ENCODE data around the gene RRP1B.

DNA sequence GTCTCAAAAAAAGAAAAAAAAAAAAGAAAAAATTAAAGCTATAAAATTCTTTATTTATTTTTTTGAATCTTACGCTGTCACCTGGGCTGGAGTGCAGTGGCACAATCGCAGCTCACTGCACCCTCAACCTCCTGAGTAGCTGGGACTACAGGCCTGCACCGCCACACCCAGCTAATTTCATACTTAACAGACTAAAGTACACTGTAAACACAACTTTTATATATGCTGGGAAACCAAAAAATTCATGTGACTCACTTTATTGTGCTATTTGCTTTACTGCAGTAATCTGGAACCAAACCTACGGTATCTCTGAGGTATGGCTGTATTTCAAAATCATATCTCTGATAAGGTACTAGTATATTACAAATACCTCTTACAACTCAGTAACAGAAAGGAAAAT lies 40.4 kb upstream of the RRP1B start:
- TF ChIP-seq, protein P1, sequence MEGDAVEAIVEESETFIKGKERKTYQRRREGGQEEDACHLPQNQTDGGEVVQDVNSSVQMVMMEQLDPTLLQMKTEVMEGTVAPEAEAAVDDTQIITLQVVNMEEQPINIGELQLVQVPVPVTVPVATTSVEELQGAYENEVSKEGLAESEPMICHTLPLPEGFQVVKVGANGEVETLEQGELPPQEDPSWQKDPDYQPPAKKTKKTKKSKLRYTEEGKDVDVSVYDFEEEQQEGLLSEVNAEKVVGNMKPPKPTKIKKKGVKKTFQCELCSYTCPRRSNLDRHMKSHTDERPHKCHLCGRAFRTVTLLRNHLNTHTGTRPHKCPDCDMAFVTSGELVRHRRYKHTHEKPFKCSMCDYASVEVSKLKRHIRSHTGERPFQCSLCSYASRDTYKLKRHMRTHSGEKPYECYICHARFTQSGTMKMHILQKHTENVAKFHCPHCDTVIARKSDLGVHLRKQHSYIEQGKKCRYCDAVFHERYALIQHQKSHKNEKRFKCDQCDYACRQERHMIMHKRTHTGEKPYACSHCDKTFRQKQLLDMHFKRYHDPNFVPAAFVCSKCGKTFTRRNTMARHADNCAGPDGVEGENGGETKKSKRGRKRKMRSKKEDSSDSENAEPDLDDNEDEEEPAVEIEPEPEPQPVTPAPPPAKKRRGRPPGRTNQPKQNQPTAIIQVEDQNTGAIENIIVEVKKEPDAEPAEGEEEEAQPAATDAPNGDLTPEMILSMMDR (IDR thresholded peaks at IDR 0.05; ENCODE audit: insufficient read depth, low read depth, low read length), result no peak
- no peak for TF ChIP-seq EZH2 (IDR thresholded peaks at IDR 0.05; ENCODE audit: insufficient read depth, low read length)
